SU-DHL-6 (cell line): ENCODE measurements around the gene PIK3CD.

Experiments
- EZH2phosphoT487 ChIP-seq: fragments of 200-600 bp; sonication (generic), shearing (Covaris generic); conservative IDR thresholded peaks from 2 replicates; pipeline ENCODE4 v1.6.1; 2018; ENCODE audit warnings: mild to moderate bottlenecking, antibody characterized with exemption, low read length, moderate library complexity, mixed read lengths
- TF ChIP-seq, protein P1 (sequence below): fragments of 200-600 bp; sonication (generic); IDR thresholded peaks from one replicate; pipeline ENCODE4 v1.5.1; 2017; ENCODE audit warnings: antibody characterized with exemption, mild to moderate bottlenecking, low read length, moderate library complexity; ENCODE audit not compliant: insufficient read depth, poor library complexity, severe bottlenecking

DNA sequence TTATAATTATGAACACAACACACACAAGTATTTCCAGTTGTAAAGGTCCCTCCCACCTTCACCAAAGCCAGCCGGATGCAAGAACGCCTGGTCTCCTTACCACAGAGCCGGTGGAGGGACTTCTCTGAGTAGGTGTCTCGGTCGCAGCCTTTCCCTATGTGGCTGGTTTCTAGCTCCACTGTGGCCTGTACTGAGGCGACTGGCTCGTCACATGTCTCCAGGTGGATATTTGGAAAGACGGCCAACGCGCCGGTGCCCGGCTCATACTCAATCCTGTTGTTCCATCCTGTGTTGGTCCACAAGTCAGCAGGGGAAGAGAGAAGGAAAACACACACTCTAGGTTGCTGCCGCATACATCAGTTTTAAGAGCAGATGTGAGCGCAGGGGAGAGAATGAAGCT lies 97.8 kb downstream of the PIK3CD start:
- TF ChIP-seq, protein P1, sequence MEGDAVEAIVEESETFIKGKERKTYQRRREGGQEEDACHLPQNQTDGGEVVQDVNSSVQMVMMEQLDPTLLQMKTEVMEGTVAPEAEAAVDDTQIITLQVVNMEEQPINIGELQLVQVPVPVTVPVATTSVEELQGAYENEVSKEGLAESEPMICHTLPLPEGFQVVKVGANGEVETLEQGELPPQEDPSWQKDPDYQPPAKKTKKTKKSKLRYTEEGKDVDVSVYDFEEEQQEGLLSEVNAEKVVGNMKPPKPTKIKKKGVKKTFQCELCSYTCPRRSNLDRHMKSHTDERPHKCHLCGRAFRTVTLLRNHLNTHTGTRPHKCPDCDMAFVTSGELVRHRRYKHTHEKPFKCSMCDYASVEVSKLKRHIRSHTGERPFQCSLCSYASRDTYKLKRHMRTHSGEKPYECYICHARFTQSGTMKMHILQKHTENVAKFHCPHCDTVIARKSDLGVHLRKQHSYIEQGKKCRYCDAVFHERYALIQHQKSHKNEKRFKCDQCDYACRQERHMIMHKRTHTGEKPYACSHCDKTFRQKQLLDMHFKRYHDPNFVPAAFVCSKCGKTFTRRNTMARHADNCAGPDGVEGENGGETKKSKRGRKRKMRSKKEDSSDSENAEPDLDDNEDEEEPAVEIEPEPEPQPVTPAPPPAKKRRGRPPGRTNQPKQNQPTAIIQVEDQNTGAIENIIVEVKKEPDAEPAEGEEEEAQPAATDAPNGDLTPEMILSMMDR: no peak
- no peak for TF ChIP-seq EZH2phosphoT487
